Calu3 (cell line): Measurements from ENCODE around the gene SMURF2. TPM values are rescaled to one million over a fixed set of nuclear protein-coding genes. Genes with fewer than 3 reads are reported as not detected.

Experiments
- BruUV-seq: library from RNA; stranded (reverse); fragments of 400-500 nt; replicated peaks from 2 replicates; lab custom pipeline; 2021; lab: Mats Ljungman, UMichigan
- CTCF ChIA-PET: fragments of 300-600 bp; sonication (Branson Sonifier 250); formaldehyde crosslinking; loops from one replicate; lab custom pipeline; 2022; ENCODE audit warnings: antibody characterized with exemption; lab: Charles Lee
- DNase-seq: peaks from one replicate; pipeline ENCODE4 v3.0.0; 2022
- H3K27ac Mint-ChIP-seq: one replicate; pipeline ENCODE4 v1.8.0; 2022; ENCODE audit warnings: mixed read lengths; ENCODE audit not compliant: unreplicated experiment
- H3K27me3 Mint-ChIP-seq: one replicate; pipeline ENCODE4 v1.8.0; 2022; ENCODE audit warnings: mixed read lengths; ENCODE audit not compliant: unreplicated experiment
- H3K36me3 Mint-ChIP-seq: one replicate; pipeline ENCODE4 v1.8.0; 2022; ENCODE audit warnings: mild to moderate bottlenecking, moderate library complexity, mixed read lengths; ENCODE audit not compliant: insufficient read depth, unreplicated experiment
- H3K4me1 Mint-ChIP-seq: one replicate; pipeline ENCODE4 v1.8.0; 2022; ENCODE audit warnings: mild to moderate bottlenecking, low read depth, mixed read lengths; ENCODE audit not compliant: unreplicated experiment
- H3K4me3 Mint-ChIP-seq: one replicate; pipeline ENCODE4 v1.8.0; 2022; ENCODE audit warnings: mild to moderate bottlenecking, low read depth, moderate library complexity, mixed read lengths; ENCODE audit not compliant: unreplicated experiment
- H3K9me3 Mint-ChIP-seq: one replicate; pipeline ENCODE4 v1.8.0; 2022; ENCODE audit warnings: low read depth, mixed read lengths; ENCODE audit not compliant: unreplicated experiment
- intact Hi-C: fragments of 100-400 bp; cut with micrococcal nuclease; formaldehyde crosslinking; loops from one replicate; pipeline ENCODE4 v1.10.0; 2022; ENCODE audit not compliant: unreplicated experiment
- total RNA-seq: library from RNA; stranded (reverse); gene quantifications from 2 replicates; pipeline ENCODE4 v1.2.3, GENCODE V29; 2022
- TF ChIP-seq, protein P1 (sequence below): fragments of 200-600 bp; IDR thresholded peaks from one replicate; pipeline ENCODE4 v1.8.0; 2022; ENCODE audit warnings: antibody characterized with exemption; ENCODE audit not compliant: unreplicated experiment

Gene SMURF2
- total RNA-seq, 1 experiment from 2014 or later = 18.8 TPM

DNA sequence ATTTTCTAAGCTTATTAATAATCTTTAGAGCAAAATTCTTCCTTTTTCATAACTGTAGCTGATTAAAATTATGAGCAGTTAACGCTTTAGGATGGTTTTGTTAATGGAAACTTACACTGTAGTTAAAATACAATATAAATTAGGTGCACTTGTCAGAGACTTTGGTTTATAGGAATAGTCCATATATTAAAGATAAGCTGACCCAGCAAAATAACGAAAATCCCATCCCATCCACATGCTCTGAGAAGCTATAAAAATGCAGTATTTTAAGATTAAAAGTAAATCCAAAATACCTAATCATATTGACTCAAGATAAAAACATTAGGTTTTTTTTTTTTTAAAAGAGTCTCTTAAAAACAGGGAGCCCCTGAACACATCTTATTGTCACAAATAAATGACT is 117.4 kb downstream of the SMURF2 start:
- H3K4me3 Mint-ChIP-seq = no peak overlapping the region
- no peaks in the 10 kb centered on the region for H3K4me1 Mint-ChIP-seq
- no peaks in the 10 kb centered on the region for H3K9me3 Mint-ChIP-seq
- CTCF ChIA-PET = no interaction called here
- intact Hi-C loops = no loop called here
- H3K27ac Mint-ChIP-seq = no peak overlapping the region
- BruUV-seq = no TSS peak
- TF ChIP-seq, protein P1, sequence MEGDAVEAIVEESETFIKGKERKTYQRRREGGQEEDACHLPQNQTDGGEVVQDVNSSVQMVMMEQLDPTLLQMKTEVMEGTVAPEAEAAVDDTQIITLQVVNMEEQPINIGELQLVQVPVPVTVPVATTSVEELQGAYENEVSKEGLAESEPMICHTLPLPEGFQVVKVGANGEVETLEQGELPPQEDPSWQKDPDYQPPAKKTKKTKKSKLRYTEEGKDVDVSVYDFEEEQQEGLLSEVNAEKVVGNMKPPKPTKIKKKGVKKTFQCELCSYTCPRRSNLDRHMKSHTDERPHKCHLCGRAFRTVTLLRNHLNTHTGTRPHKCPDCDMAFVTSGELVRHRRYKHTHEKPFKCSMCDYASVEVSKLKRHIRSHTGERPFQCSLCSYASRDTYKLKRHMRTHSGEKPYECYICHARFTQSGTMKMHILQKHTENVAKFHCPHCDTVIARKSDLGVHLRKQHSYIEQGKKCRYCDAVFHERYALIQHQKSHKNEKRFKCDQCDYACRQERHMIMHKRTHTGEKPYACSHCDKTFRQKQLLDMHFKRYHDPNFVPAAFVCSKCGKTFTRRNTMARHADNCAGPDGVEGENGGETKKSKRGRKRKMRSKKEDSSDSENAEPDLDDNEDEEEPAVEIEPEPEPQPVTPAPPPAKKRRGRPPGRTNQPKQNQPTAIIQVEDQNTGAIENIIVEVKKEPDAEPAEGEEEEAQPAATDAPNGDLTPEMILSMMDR = no peak
- DNase-seq = no peak
- H3K27me3 Mint-ChIP-seq = no peaks in the 10 kb centered on the region
- peaks cover 13% of the 10 kb centered on the region for H3K36me3 Mint-ChIP-seq

DNA sequence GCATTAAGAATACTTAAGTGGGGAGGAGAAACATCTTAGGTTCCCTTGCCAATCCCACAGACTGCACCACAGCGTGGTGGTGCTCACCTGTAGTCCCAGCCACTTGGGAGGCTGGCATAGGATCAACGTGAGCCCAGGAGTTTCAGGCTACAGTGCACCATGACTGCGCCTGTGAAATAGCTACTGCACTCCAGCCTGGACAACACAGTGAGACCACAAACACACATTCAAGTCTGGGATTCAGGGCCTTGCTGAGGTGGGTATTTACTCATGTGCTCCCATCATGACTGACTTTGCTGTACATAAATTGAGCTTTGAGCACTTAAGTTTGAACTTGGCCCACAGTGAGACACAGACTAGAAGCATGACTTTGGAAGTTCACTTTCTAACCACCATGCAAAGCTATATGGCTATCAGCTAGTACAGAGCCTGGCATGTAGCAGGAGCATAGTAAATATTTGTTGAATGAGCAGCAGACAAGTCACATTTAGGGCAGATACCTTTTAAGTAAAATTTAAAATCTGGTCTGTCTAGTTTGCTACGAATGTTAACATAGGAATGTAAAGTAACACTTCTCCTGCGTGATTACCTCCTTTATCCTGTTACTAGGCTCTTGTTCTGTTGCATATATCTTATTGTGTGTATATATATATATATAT is 121.9 kb downstream of the SMURF2 start:
- TF ChIP-seq, protein P1 = no peak
- H3K27ac Mint-ChIP-seq = no peak overlapping the region
- peaks cover 36% of the 10 kb centered on the region for H3K36me3 Mint-ChIP-seq
- H3K4me1 Mint-ChIP-seq = no peaks in the 10 kb centered on the region
- intact Hi-C loops = no loop called here
- no peak overlapping the region for H3K4me3 Mint-ChIP-seq
- H3K9me3 Mint-ChIP-seq = no peaks in the 10 kb centered on the region
- CTCF ChIA-PET = no interaction called here
- DNase-seq = no peak
- no peaks in the 10 kb centered on the region for H3K27me3 Mint-ChIP-seq
- no TSS peak for BruUV-seq

DNA sequence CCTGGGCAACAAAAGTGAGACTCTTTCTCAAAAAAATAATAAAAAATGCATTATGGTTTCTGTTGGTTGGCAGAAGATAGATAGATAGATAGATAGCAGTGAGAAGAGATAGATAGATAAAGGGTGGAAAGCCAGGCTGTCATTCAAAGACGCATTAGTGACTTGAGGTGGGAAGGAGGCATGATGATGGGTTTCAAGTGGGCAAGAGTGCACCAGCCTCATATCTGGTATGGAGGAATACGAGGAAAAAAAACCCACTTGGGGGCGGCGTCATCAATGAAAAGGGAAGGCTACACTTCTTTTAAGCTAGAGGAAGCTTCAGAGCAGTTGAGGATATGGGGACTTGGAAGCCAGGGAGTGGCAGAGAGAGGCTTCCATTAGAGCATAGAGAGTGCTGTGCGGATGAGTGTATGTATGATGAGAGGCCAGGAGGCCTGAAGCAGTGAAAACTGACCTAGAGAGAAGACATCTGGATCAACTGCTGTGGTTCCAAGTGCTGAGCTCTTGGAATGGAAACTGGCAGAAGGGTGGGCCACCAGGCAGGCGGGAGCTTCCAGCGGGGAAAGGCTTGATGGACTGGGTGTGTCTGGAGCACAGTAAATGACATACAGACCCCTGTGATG is 123.5 kb downstream of the SMURF2 start:
- peaks cover 40% of the 10 kb centered on the region for H3K36me3 Mint-ChIP-seq
- H3K27ac Mint-ChIP-seq = peak overlapping the region; percentile 11
- intact Hi-C loops = no loop called here
- CTCF ChIA-PET = no interaction called here
- H3K27me3 Mint-ChIP-seq = no peaks in the 10 kb centered on the region
- H3K4me3 Mint-ChIP-seq = no peak overlapping the region
- H3K4me1 Mint-ChIP-seq = no peaks in the 10 kb centered on the region
- BruUV-seq = no TSS peak
- TF ChIP-seq, protein P1 = no peak
- H3K9me3 Mint-ChIP-seq = no peaks in the 10 kb centered on the region
- DNase-seq = no peak

DNA sequence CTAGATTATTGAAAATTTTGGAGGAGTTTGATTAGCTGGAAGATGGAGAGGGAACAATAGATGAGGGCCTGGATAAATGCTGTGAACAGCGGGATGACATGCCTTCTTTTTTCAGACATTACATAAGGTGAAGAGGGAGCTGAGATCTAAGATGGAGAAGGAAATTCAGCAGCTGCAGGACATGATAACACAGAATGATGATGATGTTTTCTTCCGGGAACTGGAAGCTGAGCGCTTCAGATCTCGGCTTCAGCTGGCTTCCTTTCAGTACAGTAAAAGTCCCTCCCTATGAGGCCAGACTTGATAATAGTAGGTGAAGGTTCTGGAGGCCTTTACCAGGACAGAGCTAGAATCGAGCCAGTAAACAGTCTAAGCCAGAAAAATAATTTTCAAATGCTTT is 124.6 kb downstream of the SMURF2 start:
- no peaks in the 10 kb centered on the region for H3K27me3 Mint-ChIP-seq
- no TSS peak for BruUV-seq
- H3K4me3 Mint-ChIP-seq = no peak overlapping the region
- no peak overlapping the region for H3K27ac Mint-ChIP-seq
- no peaks in the 10 kb centered on the region for H3K4me1 Mint-ChIP-seq
- H3K9me3 Mint-ChIP-seq = no peaks in the 10 kb centered on the region
- no peak for DNase-seq
- CTCF ChIA-PET = no interaction called here
- peaks cover 44% of the 10 kb centered on the region for H3K36me3 Mint-ChIP-seq
- intact Hi-C loops = no loop called here
- TF ChIP-seq, protein P1 = no peak
